ENCODE measurements around the gene MAPK8IP2. TPM values are rescaled to one million over a fixed set of nuclear protein-coding genes. Genes with fewer than 3 reads are reported as not detected.

MAPK8IP2 gene
- total RNA-seq, 4 donors from 2014 or later: 3.0 to 6.1 (median 4.8) TPM

DNA sequence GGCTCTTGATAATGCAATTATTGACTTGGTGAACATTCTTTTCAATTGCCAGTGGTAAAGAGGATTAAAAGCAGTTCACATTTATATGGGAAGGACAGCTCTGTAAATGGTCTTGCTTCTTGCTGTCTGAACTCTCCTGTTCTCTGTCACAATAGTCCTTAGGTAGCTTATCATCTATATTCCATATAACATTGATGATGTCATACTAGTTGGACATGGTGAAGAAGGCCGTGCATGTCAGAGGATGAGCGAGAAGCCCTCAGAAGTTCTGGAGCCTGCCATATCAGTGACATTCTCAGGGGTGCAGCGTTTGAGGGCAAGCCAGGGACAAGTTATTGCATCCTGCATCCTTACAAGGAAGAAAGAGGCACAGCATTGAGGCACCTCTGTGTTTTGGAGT lies 15.4 kb upstream of the MAPK8IP2 start:
- no peak overlapping the region for H3K27ac ChIP-seq
- whole genome bisulfite sequencing, 2 donors: 81 to 89% methylated on average over 3 of the region's 3 CpGs
- H3K9me3 ChIP-seq: no peaks in the 10 kb centered on the region
- H3K4me3 ChIP-seq: no peak overlapping the region
- TF ChIP-seq, protein P1, sequence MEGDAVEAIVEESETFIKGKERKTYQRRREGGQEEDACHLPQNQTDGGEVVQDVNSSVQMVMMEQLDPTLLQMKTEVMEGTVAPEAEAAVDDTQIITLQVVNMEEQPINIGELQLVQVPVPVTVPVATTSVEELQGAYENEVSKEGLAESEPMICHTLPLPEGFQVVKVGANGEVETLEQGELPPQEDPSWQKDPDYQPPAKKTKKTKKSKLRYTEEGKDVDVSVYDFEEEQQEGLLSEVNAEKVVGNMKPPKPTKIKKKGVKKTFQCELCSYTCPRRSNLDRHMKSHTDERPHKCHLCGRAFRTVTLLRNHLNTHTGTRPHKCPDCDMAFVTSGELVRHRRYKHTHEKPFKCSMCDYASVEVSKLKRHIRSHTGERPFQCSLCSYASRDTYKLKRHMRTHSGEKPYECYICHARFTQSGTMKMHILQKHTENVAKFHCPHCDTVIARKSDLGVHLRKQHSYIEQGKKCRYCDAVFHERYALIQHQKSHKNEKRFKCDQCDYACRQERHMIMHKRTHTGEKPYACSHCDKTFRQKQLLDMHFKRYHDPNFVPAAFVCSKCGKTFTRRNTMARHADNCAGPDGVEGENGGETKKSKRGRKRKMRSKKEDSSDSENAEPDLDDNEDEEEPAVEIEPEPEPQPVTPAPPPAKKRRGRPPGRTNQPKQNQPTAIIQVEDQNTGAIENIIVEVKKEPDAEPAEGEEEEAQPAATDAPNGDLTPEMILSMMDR (IDR thresholded peaks at IDR 0.05): no peak
- TF ChIP-seq POLR2A (IDR thresholded peaks at IDR 0.05): no peak
- no peak for TF ChIP-seq EP300 (IDR thresholded peaks at IDR 0.05)
- no peak for DNase-seq (ENCODE audit: low spot score in 2 of 2)
- no peaks in the 10 kb centered on the region for H3K27me3 ChIP-seq
- H3K4me1 ChIP-seq: peaks cover 0 to 22% (median 9%) of the 10 kb centered on the region in 4 donors
- peaks cover 0 to 15% (median 0%) of the 10 kb centered on the region in 3 donors for H3K36me3 ChIP-seq

DNA sequence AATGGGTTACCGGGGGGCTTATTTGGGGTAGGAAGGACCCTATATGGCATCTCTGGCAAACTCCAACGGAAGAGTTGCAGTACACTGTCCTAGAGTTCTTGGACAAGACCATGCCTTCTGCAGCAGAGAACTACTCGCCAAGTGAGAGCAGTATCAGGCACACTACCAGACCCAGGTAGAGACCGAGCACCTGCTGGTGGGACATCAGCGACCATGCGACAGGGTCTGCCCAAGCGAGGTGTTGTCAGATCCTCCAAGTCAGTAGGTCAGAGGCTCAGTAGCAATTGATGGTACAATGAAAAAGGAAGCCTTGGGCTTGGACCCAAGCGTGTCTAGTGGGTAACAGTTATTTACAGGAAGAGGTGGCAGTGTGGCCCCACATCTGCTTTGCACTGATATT lies 14.8 kb upstream of the MAPK8IP2 start:
- Histone ChIP-seq H3K9me3 (no peaks in the 10 kb centered on the region), H3K36me3 (peaks cover 0 to 10% (median 0%) of the 10 kb centered on the region in 3 donors), H3K4me3 (no peak overlapping the region), H3K27ac (no peak overlapping the region), H3K27me3 (no peaks in the 10 kb centered on the region), H3K4me1 (peaks cover 0 to 21% (median 9%) of the 10 kb centered on the region in 4 donors)
- no peak for DNase-seq (ENCODE audit: low spot score in 2 of 2)
- TF ChIP-seq POLR2A (IDR thresholded peaks at IDR 0.05) (no peak), EP300 (IDR thresholded peaks at IDR 0.05) (no peak)
- TF ChIP-seq, protein P1 (IDR thresholded peaks at IDR 0.05): no peak
- 94 to 96% methylated on average over 8 of the region's 8 CpGs for WGBS, 2 donors

DNA sequence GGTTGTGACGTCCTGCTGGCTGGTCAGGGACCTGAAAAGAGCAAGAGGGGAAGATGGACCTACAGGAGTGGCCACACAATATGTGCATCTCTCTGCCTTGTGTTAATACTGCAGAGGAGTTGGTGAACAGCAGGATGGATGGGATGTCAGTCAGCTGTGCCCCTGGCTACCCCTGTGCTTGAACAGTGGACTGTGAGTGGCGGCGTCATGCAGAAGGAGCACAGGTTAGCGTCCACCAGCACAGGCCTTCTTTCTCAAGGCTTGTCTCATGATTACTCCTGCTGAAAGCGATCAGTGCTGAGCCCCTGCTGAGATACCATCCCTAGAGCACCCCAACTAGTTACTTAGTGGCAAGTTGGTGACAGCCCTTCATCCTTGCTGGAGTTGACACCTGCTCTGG lies 14.2 kb upstream of the MAPK8IP2 start:
- H3K4me1 ChIP-seq: peaks cover 0 to 15% (median 8%) of the 10 kb centered on the region in 4 donors
- no peak overlapping the region for H3K27ac ChIP-seq
- DNase-seq (ENCODE audit: low spot score in 2 of 2): no peak
- no peaks in the 10 kb centered on the region for H3K9me3 ChIP-seq
- H3K27me3 ChIP-seq: no peaks in the 10 kb centered on the region
- TF ChIP-seq POLR2A (IDR thresholded peaks at IDR 0.05): no peak
- no peak for TF ChIP-seq EP300 (IDR thresholded peaks at IDR 0.05)
- TF ChIP-seq, protein P1 (IDR thresholded peaks at IDR 0.05): no peak
- peaks cover 0 to 4% (median 0%) of the 10 kb centered on the region in 3 donors for H3K36me3 ChIP-seq
- no peak overlapping the region for H3K4me3 ChIP-seq
- WGBS, 2 donors: 69 to 89% methylated on average over 5 of the region's 5 CpGs

DNA sequence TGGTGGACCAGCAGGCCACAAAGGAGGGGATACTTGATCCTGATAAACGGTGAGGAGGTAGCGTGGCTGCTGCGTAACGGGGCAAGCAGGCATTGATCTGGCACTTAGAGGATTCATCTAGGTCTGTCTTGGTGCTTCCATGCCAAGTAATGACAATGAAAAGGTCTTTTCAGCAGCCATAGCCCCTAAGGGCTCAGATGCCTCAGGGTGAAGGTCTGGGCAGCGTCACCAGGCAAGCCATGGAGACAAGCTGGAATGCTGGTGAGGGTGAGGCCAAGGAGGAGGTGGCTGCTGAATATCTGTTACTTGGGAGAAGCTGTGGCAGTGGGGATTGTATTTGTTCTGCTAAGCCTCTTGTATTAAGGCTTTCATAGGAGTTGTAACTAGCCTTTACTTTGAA lies 13.2 kb upstream of the MAPK8IP2 start:
- peaks cover 0 to 4% (median 0%) of the 10 kb centered on the region in 3 donors for H3K36me3 ChIP-seq
- H3K4me3 ChIP-seq: no peak overlapping the region
- H3K27ac ChIP-seq: no peak overlapping the region
- 90 to 94% methylated on average over 5 of the region's 5 CpGs for WGBS, 2 donors
- H3K9me3 ChIP-seq: no peaks in the 10 kb centered on the region
- H3K4me1 ChIP-seq: peaks cover 0 to 8% (median 6%) of the 10 kb centered on the region in 4 donors
- H3K27me3 ChIP-seq: no peaks in the 10 kb centered on the region
- TF ChIP-seq, protein P1 (IDR thresholded peaks at IDR 0.05): no peak
- no peak for TF ChIP-seq EP300 (IDR thresholded peaks at IDR 0.05)
- TF ChIP-seq POLR2A (IDR thresholded peaks at IDR 0.05): no peak
- DNase-seq (ENCODE audit: low spot score in 2 of 2): no peak

DNA sequence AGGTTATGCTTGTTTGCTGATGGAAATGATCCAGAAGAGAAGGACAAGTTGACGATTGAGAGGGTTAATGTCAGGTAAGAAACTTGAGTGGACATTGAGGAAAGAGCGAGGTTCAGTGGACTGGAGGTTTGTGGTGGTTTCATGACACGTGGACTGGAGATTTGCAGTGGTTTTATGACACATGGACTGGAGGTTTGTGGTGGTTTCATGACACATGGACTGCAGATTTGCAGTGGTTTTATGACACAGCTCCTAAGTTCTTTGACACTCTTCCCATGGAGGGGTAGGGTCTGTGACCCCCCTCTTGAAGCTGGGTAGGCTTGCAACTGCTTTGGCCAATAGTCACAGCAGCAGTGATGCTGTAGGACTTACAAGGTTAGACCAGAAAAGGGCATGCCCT lies 5.4 kb upstream of the MAPK8IP2 start:
- H3K4me1 ChIP-seq: peaks cover 0 to 7% (median 0%) of the 10 kb centered on the region in 4 donors
- no peak for DNase-seq (ENCODE audit: low spot score in 2 of 2)
- peaks cover 0 to 15% of the 10 kb centered on the region in 2 donors for H3K27me3 ChIP-seq
- no peak overlapping the region for H3K27ac ChIP-seq
- 75 to 84% methylated on average over 3 of the region's 3 CpGs for WGBS, 2 donors
- H3K36me3 ChIP-seq: peaks cover 0 to 17% (median 0%) of the 10 kb centered on the region in 3 donors
- TF ChIP-seq EP300 (IDR thresholded peaks at IDR 0.05): no peak
- TF ChIP-seq, protein P1 (IDR thresholded peaks at IDR 0.05): no peak
- TF ChIP-seq POLR2A (IDR thresholded peaks at IDR 0.05): no peak
- H3K4me3 ChIP-seq: no peak overlapping the region
- H3K9me3 ChIP-seq: no peaks in the 10 kb centered on the region
